ENCODE measurements around the gene CX3CL1. TPM values are rescaled to one million over a fixed set of nuclear protein-coding genes. Genes with fewer than 3 reads are reported as not detected.

Gene CX3CL1
- total and polyA plus RNA-seq, 2 of the 13 experiments (the other 11 are each of a cell fraction or from before 2014, with no cell fraction given): 57.3 to 60.8 TPM

DNA sequence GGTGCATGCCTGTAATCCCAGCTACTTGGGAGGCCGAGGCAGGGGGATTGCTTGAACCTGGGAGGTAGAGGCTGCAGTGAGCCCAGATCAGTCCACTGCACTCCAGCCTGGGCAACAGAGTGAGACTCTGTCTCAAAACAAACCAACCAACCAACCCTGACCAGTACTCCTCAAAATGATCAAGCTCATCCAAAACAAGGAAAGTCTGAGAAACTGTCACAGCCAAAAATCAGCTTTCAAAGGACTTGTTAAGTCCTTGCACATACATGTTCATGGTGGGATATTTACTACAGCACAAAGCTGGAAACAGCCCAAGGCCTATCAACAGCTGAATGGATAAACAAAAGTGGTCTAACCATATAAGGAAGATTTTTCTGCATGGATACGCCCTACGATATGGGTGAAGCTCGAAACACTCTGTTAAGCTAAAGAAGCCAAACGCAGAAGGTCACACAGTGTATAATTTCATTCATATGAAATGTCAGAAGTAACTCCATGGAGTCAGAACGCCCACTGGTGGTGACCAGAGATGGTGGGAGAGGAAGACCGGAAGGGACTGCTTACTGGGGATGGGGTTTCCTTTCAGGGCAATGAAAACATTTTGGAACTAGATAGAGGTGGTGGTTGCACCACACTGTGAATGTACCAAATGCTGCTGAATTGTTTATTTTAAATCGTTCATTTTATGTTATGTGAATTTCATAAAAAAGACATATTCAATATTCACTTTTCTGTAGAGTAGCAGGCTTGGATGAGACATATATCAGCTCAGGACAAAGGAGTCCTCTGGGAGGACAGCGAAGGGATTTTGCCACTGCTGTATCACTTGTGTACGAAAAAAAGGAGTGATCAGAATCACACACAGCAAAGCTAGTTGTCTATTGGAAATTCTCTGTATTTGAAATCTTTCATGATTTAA, 50.0 kb downstream of the CX3CL1 start (continued):
- TF ChIP-seq CEBPG (CRISPR knock-in tag; IDR thresholded peaks at IDR 0.05) (0 out of 2 replicates have a peak, but pooled peaks have one; percentile 20), ELF1 (CRISPR knock-in tag; IDR thresholded peaks at IDR 0.05) (peak; percentile 79), NONO (IDR thresholded peaks at IDR 0.05) (no peak), NONO (CRISPR knock-in tag; conservative IDR thresholded peaks at IDR 0.05) (peak; percentile 50; the same call in 1 of the 2 replicates), SOX6 (IDR thresholded peaks at IDR 0.05) (no peak), SOX6 (CRISPR knock-in tag; IDR thresholded peaks at IDR 0.05) (0 out of 2 replicates have a peak, but pooled peaks have one; percentile 21), ZNF10 (CRISPR knock-in tag; IDR thresholded peaks at IDR 0.05; ENCODE audit: borderline replicate concordance, low read depth) (no peak), ZNF614 (CRISPR knock-in tag; IDR thresholded peaks at IDR 0.05; ENCODE audit: borderline replicate concordance) (peak; percentile 57; the same call in 1 of the 2 replicates), GABPA (IDR thresholded peaks at IDR 0.05; ENCODE audit: low read depth, low read length) (peak; percentile 33; the same call in 1 of the 2 replicates), GABPA (CRISPR knock-in tag; IDR thresholded peaks at IDR 0.05; ENCODE audit: low read depth) (peak; percentile 80), ZMAT3 (CRISPR knock-in tag; conservative IDR thresholded peaks at IDR 0.05) (no peak), MED13 (CRISPR knock-in tag; IDR thresholded peaks at IDR 0.05) (no peak), RAD21 (CRISPR knock-in tag; IDR thresholded peaks at IDR 0.05) (peak; percentile 72), RXRB (CRISPR knock-in tag; IDR thresholded peaks at IDR 0.05; ENCODE audit: borderline replicate concordance) (peak; percentile 49; the same call in 1 of the 2 replicates), ZNF772 (CRISPR knock-in tag; IDR thresholded peaks at IDR 0.05) (peak; percentile 79; the same call in 1 of the 2 replicates), ZNF263 (CRISPR knock-in tag; IDR thresholded peaks at IDR 0.05) (peak; percentile 41; the same call in 1 of the 2 replicates), KLF16 (CRISPR knock-in tag; IDR thresholded peaks at IDR 0.05) (0 out of 4 replicates have a peak, but pooled peaks of 1 of the 2 experiments have one; percentile 37)
- TF ChIP-seq, protein P1, sequence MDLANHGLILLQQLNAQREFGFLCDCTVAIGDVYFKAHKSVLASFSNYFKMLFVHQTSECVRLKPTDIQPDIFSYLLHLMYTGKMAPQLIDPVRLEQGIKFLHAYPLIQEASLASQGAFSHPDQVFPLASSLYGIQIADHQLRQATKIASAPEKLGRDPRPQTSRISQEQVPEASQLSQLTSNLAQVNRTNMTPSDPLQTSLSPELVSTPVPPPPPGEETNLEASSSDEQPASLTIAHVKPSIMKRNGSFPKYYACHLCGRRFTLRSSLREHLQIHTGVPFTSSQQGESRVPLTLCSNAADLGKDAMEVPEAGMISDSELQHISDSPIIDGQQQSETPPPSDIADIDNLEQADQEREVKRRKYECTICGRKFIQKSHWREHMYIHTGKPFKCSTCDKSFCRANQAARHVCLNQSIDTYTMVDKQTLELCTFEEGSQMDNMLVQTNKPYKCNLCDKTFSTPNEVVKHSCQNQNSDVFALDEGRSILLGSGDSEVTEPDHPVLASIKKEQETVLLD (CRISPR knock-in tag; IDR thresholded peaks at IDR 0.05; ENCODE audit: low read depth): no peak
- TF ChIP-seq, protein P2, sequence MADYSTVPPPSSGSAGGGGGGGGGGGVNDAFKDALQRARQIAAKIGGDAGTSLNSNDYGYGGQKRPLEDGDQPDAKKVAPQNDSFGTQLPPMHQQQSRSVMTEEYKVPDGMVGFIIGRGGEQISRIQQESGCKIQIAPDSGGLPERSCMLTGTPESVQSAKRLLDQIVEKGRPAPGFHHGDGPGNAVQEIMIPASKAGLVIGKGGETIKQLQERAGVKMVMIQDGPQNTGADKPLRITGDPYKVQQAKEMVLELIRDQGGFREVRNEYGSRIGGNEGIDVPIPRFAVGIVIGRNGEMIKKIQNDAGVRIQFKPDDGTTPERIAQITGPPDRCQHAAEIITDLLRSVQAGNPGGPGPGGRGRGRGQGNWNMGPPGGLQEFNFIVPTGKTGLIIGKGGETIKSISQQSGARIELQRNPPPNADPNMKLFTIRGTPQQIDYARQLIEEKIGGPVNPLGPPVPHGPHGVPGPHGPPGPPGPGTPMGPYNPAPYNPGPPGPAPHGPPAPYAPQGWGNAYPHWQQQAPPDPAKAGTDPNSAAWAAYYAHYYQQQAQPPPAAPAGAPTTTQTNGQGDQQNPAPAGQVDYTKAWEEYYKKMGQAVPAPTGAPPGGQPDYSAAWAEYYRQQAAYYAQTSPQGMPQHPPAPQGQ (CRISPR knock-in tag; IDR thresholded peaks at IDR 0.05; ENCODE audit: borderline replicate concordance): no peak
- TF ChIP-seq, protein P3, sequence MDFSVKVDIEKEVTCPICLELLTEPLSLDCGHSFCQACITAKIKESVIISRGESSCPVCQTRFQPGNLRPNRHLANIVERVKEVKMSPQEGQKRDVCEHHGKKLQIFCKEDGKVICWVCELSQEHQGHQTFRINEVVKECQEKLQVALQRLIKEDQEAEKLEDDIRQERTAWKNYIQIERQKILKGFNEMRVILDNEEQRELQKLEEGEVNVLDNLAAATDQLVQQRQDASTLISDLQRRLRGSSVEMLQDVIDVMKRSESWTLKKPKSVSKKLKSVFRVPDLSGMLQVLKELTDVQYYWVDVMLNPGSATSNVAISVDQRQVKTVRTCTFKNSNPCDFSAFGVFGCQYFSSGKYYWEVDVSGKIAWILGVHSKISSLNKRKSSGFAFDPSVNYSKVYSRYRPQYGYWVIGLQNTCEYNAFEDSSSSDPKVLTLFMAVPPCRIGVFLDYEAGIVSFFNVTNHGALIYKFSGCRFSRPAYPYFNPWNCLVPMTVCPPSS (IDR thresholded peaks at IDR 0.05): no peak
- TF ChIP-seq, protein P4, sequence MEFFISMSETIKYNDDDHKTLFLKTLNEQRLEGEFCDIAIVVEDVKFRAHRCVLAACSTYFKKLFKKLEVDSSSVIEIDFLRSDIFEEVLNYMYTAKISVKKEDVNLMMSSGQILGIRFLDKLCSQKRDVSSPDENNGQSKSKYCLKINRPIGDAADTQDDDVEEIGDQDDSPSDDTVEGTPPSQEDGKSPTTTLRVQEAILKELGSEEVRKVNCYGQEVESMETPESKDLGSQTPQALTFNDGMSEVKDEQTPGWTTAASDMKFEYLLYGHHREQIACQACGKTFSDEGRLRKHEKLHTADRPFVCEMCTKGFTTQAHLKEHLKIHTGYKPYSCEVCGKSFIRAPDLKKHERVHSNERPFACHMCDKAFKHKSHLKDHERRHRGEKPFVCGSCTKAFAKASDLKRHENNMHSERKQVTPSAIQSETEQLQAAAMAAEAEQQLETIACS (CRISPR knock-in tag; IDR thresholded peaks at IDR 0.05): no peak
- TF ChIP-seq, protein P5, sequence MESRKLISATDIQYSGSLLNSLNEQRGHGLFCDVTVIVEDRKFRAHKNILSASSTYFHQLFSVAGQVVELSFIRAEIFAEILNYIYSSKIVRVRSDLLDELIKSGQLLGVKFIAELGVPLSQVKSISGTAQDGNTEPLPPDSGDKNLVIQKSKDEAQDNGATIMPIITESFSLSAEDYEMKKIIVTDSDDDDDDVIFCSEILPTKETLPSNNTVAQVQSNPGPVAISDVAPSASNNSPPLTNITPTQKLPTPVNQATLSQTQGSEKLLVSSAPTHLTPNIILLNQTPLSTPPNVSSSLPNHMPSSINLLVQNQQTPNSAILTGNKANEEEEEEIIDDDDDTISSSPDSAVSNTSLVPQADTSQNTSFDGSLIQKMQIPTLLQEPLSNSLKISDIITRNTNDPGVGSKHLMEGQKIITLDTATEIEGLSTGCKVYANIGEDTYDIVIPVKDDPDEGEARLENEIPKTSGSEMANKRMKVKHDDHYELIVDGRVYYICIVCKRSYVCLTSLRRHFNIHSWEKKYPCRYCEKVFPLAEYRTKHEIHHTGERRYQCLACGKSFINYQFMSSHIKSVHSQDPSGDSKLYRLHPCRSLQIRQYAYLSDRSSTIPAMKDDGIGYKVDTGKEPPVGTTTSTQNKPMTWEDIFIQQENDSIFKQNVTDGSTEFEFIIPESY (CRISPR knock-in tag; IDR thresholded peaks at IDR 0.05): 0 out of 2 replicates have a peak, but pooled peaks have one; percentile 15

All from HepG2 (cell line).